ENCODE results near the gene DCAF11.

Gene DCAF11

GRCh38 chr14:24079491-24080141 lies 35.0 kb upstream of the DCAF11 start:
- DNase-seq: no peak

GRCh38 chr14:24080142-24080530 lies 34.4 kb upstream of the DCAF11 start:
- no peak for DNase-seq

GRCh38 chr14:24080888-24081738 lies 33.5 kb upstream of the DCAF11 start:
- DNase-seq: peak; percentile 34

- DNase-seq: no peak
Measured at GRCh38 chr14:24081739-24082211, 32.8 kb upstream of the DCAF11 start.

GRCh38 chr14:24082411-24083080 lies 32.0 kb upstream of the DCAF11 start:
- DNase-seq: no peak

GRCh38 chr14:24083462-24083861 lies 31.1 kb upstream of the DCAF11 start:
- no peak for DNase-seq

- DNase-seq: no peak
Measured at GRCh38 chr14:24084440-24084839, 30.1 kb upstream of the DCAF11 start.

- DNase-seq: no peak
Measured at GRCh38 chr14:24085215-24085614, 29.4 kb upstream of the DCAF11 start.

GRCh38 chr14:24086193-24086955 lies 28.2 kb upstream of the DCAF11 start:
- DNase-seq: no peak

- DNase-seq: no peak
Measured at GRCh38 chr14:24087004-24087403, 27.6 kb upstream of the DCAF11 start.

GRCh38 chr14:24088095-24088494 lies 26.5 kb upstream of the DCAF11 start:
- no peak for DNase-seq

- DNase-seq: no peak
Measured at GRCh38 chr14:24089890-24090289, 24.7 kb upstream of the DCAF11 start.

- no peak for DNase-seq
Measured at GRCh38 chr14:24092110-24092504, 22.5 kb upstream of the DCAF11 start.

GRCh38 chr14:24092505-24093206 lies 21.9 kb upstream of the DCAF11 start:
- DNase-seq: no peak

- no peak for DNase-seq
Measured at GRCh38 chr14:24093207-24093900, 21.2 kb upstream of the DCAF11 start.

GRCh38 chr14:24093901-24094840 lies 20.4 kb upstream of the DCAF11 start, which contains the start of gene PCK2:
PCK2 (plus strand) TSS chr14:24094311; CDS start chr14:24094406, 95 bp downstream.
- DNase-seq: peak; percentile 98

GRCh38 chr14:24094841-24095270 lies 19.7 kb upstream of the DCAF11 start:
- DNase-seq: no peak

- DNase-seq: peak; percentile 83
Measured at GRCh38 chr14:24095271-24096068, 19.1 kb upstream of the DCAF11 start.

- DNase-seq: no peak
Measured at GRCh38 chr14:24096545-24097181, 17.9 kb upstream of the DCAF11 start.
